ENCODE data around the gene SERPINA10.
"Not testable (repeated sequence)": the region's sequence is repeated elsewhere in the genome, so short reads cannot be mapped to it uniquely, and the experiment has no call there.

The SERPINA10 gene

GRCh38 chr14:94282991-94283723, 9.9 kb downstream of the SERPINA10 start:
- no peak for DNase-seq

GRCh38 chr14:94278731-94279130, 14.3 kb downstream of the SERPINA10 start:
- no peak for DNase-seq

- DNase-seq = not testable (repeated sequence)
These were observed 16.0 kb downstream of the SERPINA10 start for GRCh38 chr14:94276898-94277561.

- no peak for DNase-seq
These were observed 23.9 kb downstream of the SERPINA10 start for GRCh38 chr14:94269156-94269555.

- DNase-seq = not testable (repeated sequence)
These were observed 24.5 kb downstream of the SERPINA10 start for GRCh38 chr14:94268582-94268981.

- no peak for DNase-seq
These were observed 25.7 kb downstream of the SERPINA10 start for GRCh38 chr14:94267352-94267751.

- DNase-seq = not testable (repeated sequence)
These were observed 28.9 kb downstream of the SERPINA10 start for GRCh38 chr14:94264195-94264594.

- no peak for DNase-seq
These were observed 48.9 kb downstream of the SERPINA10 start for GRCh38 chr14:94244182-94244581.

- no peak for DNase-seq
These were observed 53.7 kb downstream of the SERPINA10 start for GRCh38 chr14:94239406-94239805.

- DNase-seq = no peak
These were observed 55.1 kb downstream of the SERPINA10 start for GRCh38 chr14:94237983-94238382.

GRCh38 chr14:94237046-94237445, 56.0 kb downstream of the SERPINA10 start:
- DNase-seq = no peak
